IPS DF 19.7 (cell line): ENCODE data around the gene DGCR8.

ENCODE experiments used
- DNase-seq: peaks from one replicate; pipeline ENCODE4 v3.0.0-alpha.2; 2013; ENCODE audit warnings: low read depth, low spot score

DGCR8 gene

DNA sequence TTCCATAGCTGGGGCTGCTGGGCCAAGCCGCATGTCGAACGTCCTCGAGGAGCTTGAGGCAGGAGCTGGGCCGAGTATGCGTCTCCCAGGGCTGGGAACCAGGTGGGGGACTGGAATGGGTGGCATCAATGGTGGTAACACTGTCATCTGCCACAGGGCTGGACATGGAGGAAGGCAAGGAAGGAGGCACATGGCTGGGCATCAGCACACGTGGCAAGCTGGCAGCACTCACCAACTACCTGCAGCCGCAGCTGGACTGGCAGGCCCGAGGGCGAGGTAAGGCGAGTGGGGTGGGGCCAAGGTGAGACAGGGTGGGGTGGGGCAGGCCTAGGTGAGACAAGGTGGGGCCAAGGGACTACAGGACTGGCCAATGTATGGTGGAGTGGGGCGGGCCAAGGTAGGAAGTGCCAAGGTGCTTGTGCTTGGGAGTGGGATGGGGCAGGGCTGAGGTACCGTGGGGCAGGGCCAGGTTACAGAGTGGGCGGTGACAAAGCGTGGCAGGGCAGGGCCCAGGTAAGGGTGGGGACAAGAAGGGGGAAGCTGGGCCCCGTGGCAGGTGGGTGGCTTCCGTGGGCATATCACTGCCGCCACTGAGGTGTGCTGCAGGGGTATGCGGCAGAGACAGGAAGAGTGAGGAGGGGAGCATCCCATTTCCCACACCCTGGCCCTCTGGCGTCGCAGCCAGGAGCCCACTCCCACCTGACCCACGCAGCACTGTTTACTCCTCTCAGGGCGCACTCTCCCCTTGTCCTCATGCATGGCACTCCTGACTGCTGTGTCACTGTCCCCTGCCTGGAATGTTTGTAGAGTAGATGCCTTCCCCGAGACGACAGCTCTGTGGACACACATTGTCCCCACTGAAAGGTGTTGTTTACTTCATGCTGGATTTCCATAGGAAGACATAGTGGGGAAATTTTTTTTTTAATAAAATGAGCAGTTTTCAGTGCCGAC is 27.5 kb upstream of the DGCR8 start:
- no peak for DNase-seq

DNA sequence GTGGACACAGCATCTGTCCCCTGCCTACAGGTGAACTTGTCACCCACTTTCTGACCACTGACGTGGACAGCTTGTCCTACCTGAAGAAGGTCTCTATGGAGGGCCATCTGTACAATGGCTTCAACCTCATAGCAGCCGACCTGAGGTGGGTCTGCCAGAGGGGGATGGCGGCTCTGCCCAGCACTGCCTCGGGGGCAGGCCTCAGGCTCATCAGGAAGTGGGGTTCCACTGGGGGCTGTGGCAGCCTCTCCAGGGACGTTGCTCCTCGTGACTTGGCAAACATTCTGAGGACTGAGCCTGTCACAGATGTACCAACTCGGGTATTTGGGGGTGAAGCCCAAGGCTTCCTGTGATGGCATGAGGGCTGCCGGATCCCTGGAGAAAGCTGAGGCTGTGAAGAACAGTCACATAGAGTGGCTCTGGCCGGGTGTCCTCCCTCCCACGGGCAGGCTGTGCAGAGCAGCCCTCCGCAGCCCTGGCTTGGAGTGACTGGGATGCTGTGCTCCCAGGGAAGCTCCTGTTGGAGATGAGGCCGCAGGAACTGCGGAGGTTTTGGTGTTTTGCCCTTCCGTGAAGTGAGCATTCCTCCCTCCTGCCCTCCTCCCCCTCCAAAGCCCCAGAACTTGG is 26.5 kb upstream of the DGCR8 start:
- no peak for DNase-seq

DNA sequence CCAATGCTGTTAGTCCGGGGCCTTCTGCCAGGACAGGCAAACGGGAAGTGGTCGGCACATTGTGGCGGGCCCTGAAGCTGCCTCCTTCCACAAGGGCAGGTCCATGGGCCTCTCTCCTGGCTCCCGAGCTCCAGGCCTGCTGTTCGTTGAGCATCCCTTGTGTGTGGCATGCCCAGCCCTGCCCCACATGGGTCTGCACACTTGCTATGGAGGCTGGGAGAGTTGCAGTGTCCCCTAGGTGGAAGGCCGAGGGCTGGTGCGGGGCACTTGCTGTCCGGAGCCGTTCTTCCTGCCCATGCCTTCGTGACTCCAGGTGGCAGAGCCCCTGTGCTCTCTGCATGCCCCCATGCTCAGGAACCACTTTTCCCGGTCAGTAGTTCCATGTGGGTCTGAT is 26.0 kb upstream of the DGCR8 start:
- no peak for DNase-seq

DNA sequence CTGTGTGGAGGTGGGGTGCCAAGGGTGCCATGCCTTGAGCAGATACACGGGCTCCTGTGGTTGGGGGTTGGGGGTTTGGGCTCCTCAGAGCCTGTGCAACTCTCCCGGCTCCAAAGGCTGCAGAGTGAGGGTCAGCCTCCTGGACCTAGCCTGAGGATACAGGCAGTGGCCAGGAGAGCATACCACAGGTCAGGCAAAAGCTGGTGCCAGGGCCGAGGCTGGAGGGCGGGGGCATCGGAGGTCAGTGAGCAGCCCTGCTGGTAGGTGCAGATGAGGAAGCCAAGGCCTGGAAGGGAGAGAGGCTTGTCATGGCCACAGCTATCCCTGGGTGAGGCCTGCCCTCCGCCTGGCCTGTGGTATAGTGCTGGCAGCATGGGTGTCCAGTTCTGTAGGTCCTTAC is 25.6 kb upstream of the DGCR8 start:
- DNase-seq, result no peak

DNA sequence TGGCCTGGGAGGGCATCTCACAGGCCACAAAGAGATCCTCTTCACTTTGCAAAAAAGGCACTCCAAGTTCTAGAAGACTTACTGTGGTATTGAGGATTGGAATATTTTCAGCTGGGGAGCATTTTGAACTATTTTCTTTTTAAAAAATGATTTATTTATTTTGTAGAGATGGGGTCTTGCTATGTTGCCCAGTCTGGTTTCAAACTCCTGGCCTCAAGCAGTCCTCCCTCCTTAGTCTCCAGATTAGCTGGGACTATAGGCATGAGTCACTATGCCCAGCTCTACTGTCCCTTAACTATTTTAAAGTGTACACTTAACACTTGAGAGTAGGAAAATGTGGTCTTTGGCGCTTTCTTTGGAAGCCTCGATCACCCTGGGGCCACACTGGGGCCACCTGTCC is 24.9 kb upstream of the DGCR8 start:
- DNase-seq, result no peak

DNA sequence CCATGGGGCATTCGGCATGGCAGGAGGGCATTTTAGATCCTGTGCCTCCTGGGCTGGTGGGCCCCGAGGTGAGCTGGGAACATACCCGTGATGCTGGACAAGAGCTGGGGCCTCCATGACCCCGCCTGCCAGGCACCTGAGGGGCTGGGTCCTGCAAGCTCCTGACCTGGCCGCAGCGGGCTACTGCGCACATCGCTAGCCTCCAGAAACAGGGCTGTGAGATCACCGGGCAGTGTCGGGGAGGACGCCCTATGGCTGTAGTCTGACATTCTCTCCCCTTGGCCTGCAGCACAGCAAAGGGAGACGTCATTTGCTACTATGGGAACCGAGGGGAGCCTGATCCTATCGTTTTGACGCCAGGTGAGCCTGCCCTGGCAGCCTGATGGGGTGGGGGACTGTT is 24.4 kb upstream of the DGCR8 start:
- no peak for DNase-seq

DNA sequence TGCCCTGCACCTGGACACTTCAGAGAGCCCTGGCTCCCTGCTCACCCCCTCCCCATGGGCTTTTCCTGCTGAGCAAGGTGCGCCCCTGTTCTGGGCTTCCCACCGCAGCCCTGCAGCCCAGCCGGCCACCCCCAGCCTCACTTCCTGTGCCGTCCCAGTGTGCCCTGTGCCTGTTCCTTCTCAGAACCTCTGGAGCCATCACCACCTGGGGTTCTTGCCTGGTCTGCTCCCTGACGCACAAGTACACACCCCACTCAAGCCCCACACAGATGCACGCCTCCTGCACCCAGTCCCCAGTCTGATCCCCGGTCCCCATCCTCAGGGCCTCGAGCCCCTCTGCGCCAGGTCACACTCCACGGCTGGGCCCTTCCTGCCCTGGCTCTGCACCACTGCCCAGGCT is 23.9 kb upstream of the DGCR8 start:
- DNase-seq, result no peak

DNA sequence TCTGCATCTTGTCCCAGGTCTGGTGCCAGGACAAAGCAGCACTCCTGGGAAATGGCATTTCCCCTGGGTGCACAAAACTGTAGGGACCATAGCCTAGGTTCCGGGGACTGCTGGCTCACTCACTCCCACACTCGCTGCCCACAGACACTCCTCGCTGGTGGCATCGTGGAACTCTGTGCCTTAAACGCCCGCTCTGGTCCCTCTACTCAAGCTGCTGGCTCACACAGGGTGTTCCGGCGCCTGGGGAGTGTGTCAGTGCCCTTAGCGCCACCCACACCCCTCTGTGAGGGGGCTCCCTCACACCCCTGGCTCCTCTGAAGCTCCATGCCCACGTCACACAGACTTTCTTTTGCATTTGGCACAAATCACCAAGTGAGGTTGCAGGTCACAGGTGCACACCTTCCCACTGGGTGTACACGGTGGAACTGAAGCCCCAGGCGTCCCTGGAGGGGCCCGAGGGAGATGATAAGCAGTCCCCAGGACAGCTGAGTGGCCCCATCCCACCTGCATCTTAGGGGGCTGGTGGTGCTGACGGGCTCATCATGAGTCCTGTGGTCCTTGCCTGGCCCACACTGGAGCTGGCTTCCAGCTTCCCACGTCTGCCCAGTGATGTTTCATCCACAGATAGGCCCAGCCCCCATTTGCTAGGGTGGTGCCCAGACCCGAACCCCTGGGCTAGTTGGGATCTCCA is 23.2 kb upstream of the DGCR8 start:
- DNase-seq, result no peak

DNA sequence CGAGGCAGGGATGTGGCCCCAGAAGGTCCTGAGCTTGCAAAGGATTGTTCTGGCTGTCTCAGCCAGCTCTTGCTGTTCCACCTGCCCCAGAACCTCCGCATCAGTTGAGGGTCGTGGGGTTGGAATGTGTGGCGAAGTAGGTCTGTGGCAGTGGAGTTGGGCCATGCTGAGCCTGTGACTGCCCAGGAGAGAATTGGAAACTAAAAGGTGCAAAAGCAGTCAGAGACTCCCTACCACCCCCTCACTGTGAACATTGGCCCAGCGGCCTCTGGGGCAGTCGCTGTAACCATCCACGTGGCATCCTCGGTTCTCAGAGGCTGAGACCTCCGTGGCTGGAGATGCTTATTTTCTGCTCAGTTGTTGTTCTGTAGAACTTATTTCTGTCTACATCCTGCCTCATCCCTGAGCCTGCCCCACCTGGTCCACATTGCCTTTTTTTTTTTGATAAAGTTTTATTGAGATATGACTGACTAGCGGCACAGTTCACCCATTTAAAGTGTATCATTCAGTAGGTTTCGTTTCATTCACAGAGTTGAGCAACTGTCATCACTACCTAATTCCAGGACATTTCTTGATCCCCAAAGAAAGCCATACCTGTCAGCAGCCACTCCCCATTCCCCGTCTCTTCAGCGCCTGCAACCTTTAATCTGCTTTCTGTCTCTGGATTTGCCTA is 22.3 kb upstream of the DGCR8 start:
- DNase-seq, result no peak

DNA sequence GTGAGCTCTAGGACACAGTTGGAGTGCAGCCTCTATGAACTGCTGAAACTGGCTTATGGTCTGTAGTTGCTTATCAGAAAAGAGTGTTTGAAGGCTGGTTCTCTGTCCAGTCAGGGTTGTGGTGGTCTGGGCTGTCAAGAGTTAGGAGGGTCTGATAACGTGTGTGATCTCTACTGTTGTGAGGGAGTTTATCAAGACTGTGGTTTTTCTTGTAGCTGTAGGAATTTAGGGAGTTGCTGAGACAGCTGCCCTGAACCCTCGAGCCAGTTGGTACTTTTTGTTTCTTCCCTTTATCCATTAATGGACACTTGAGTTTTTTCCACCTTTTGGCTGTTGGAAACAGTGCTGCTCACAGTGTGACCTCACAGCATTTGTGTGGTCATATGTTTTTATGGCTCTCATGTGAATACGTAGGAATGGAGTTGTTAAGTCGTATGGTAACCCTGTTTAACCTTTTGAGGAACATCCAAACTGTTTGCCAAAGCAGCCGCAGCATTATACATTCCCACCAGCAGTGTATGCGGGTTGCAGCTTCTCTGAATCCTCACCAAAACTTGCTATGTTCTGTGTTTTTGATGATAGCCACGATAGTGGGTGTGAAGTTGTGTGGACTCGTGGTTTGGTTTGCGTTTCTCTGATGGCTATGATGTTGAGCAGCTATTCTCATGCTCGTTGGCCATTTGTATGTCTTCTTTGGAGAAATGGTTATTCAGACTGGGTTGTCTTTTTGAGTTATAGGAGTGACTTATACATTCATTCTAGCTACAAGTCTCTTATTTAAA is 20.9 kb upstream of the DGCR8 start:
- no peak for DNase-seq

DNA sequence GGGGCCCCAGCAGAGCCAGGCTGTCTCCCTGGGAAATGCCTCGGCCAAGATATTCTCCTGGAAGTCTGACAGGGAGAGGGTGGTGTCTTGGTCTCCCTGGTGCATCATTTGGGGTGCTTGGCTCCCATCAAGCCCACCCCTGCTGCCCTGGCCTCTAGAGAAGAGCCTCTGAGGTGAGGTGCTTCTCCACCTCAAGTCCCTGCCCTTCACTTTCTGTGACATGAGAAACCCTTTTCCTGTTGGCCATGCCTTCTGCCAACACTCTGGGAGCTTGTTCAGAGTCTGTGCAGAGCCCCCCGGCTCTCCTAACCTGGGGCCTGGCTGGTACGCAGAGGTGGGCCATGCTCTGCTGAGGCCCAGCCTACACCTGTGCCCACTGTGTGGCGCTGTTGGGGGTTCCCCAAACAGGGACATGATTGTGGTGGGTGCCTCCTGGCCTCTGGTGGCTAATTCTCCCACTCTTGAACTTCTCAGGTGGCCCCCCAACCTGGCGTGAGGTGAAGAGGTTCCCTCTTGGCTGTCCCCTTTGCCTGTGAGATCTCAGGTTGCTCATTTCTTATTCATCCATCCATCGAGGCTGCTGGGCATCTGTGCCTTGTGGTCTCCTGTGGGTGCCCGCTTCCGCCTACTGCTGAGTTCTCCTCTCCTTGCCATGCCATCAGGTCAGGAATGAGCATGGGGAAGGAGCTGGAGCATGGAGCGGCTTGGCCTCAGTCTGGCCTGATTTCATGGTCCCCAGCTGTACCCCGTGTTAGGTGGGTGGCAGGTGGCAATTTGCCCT is 19.2 kb upstream of the DGCR8 start:
- no peak for DNase-seq

DNA sequence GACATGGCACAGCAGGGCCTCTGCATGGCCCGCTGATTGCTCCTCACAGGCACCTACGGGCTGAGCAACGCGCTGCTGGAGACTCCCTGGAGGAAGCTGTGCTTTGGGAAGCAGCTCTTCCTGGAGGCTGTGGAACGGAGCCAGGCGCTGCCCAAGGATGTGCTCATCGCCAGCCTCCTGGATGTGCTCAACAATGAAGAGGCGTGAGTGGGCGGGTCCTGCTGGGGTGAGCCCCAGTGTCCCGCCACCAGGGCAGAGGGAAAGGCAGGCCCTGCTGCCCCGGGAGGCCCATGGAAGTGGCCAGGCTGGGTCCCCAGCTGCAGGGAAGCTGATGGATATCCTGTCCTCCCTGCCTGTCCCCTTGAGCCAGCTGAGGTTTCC is 18.6 kb upstream of the DGCR8 start:
- DNase-seq, result no peak

DNA sequence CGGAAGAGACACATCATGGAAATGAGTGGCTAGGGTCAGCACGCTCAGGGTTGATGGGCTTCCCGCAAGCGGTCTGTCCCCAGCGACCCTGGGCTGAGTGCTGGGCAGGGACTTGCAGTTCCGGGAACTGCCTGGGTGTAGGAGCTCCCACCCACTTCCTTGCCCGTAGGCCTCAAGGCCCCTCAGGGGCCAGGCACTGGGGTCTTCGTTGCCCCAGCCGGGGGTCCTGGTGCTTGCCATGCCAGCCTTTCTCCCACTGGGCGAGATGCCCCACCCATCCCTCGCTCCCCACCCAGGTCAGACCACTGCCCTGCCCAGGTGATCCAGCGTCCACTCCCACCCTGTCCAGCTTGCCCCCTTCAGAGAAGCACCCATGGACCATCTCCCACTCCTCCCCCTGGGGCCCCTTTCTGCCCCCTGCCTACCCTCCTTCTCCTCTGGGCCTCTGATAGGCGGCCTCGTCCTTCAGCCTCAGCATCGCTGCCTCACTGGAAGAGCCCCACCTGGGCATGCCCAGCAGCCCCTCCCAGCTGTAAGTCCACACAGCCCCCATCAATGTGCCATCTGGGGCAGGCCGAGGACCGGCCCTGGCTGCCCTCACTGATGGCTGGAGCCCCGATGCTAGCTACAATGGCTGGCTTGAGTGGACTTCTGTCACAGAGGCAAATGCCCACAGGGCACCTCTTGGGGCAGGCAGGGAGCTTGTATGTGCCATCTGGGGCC is 17.8 kb upstream of the DGCR8 start:
- no peak for DNase-seq

DNA sequence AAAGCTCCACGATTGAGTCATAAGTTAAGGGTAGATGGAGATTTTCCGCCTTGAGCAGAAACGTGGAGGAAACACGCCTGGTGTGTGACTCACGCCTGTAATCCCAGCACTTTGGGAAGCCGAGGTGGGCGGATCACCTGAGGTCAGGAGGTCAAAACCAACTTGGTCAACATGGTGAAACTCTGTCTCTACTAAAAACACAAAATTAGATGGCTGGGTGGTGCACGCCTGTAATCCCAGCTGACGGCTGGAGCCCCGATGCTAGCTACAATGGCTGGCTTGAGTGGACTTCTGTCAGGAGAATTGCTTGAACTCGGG is 17.3 kb upstream of the DGCR8 start:
- DNase-seq, result no peak

DNA sequence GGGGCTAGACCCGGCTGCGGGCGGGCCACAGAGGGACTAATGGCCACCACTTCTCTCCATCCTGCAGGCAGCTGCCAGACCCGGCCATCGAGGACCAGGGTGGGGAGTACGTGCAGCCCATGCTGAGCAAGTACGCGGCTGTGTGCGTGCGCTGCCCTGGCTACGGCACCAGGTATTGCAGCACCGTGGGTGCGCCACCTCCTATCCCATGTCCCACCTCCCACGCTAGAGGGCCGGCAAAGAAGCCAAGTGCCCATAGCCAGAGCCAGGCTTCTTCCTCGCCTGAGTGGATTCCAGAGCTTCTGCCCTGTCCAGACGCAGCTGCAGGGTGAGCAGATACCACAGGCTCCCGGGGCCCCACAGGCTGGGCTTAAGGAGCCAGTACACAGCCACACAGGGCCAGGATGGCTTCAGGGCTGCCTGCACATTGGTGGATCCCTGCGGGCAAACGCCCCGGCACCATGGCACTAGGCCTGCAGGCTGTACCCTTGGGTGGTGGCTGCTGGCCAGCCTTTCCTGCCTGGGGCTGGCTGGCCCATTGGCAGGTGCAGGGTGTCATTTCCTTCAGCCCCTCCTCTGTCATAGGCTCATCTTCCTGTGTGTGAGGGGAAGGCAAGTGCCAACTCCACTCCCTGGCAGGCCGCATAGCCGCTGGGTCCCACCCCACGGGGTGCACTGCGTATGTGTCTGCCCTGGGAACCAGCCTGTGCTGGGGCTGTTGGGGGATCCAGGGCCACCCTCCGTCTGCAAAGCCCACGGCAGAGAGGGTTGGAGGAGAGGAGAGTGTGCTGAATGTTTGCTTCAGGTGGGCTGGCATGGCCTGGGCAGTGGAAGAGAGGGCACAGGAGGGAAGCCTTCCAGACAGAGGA is 16.5 kb upstream of the DGCR8 start:
- no peak for DNase-seq

DNA sequence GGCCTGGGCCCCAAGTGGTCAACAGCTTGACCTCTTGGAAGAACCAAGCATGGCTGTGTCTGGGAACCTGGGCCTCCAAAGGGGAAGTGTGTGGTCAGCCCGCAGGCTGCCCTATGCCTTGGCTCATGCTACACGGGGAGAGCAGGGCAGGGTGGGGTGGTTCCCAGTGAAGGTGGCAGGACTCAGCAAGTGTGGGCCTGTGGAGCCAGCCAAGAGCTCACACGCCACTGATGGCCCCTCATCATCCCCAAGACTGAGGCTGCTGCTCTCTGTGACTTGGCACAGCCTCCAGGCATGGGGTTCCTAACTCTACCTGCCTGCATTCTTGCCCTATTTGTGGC is 15.9 kb upstream of the DGCR8 start:
- DNase-seq, result no peak

DNA sequence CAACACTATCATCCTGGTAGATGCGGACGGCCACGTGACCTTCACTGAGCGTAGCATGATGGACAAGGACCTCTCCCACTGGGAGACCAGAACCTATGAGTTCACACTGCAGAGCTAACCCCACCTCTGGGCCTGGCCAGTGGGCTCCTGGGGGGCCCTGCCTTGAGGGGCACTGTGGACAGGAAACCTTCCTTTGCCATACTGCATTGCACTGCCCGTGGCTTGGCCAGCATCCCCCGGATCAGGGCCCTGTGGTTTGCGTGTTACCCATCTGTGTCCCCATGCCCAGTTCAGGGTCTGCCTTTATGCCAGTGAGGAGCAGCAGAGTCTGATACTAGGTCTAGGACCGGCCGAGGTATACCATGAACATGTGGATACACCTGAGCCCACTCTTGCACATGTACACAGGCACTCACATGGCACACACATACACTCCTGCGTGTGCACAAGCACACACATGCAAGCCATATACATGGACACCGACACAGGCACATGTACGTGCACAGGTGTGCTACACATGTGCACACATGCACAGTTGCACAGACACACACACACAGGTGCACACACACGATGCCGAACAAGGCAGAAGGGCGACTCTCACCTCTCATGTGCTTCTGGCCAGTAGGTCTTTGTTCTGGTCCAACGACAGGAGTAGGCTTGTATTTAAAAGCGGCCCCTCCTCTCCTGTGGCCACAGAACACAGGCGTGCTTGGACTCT is 15.3 kb upstream of the DGCR8 start:
- DNase-seq, result no peak

DNA sequence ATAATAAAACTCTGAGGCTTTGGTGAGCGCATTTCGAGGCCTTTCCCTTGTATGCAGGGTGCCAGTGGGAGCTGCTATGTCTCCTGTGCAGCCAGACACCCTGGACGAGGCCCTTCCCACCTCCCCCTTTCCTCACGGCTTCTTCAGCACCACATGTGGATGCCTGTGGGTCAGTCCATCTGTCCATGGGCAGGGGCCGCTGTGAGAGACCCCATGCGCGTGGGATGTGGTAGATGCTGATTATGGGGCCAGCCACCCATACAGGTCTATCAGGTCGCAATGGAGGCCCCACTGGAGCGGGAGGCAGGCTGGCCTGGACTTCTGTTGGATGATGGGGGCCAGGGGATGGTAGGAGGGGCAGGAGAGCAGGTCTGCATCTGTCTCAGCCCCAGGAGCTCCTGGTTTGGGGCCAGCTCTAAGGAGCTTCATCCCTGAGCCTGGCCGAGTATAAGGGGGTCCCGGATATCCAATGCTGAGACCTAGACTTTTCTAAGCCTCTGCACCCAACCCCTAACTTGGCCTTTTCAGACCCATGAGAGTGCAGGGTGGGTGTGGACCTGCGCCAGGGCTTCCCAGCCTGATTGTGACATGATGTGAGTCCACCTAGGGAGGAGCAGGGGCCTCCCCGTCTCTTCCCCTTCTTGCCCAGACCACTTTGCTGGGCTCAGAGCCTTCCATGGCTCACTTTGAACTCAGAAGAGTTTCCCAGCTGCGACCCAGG is 14.0 kb upstream of the DGCR8 start:
- no peak for DNase-seq
